GM12801 (cell line): ENCODE data around the gene BBS12.

ENCODE experiments used
- CTCF ChIP-seq: IDR thresholded peaks from one replicate; pipeline ENCODE4 v1.5.1; 2011; ENCODE audit warnings: control low read depth; ENCODE audit not compliant: insufficient read length; ENCODE audit errors: extremely low read depth

Gene BBS12

DNA sequence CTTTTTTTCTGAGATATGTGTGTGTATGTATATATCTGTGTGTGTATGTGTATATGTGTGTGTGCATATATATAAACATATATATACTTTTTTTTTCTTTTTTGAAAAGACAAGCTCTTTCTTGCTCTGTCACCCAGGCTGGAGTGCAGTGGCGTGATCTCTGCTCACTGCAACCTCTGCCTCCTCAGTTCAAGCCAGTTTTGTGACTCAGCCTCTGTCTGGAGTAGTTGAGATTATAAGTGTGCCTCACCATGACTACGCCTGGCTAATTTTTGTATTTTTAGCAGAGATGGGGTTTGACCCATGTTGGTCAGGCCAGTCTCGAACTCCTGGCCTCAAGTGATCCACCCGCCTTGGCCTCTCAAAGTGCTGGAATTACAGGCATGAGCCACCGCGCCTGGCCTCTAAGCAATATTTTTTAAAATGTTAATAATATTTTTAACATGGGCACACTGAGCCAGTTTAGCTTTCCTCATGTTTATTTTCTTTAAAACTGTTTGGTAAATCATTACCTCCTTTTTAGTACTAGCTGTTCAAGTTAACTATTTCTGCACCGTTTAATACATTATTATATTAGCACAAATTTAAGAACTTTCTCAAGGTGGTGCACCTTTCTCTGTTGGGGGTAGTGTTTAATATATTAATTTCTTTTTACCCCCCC lies 33.3 kb downstream of the BBS12 start:
- TF ChIP-seq CTCF: no peak

- TF ChIP-seq CTCF: no peak
Observed at GRCh38 chr4:122766353-122766705, 33.8 kb downstream of the BBS12 start.

DNA sequence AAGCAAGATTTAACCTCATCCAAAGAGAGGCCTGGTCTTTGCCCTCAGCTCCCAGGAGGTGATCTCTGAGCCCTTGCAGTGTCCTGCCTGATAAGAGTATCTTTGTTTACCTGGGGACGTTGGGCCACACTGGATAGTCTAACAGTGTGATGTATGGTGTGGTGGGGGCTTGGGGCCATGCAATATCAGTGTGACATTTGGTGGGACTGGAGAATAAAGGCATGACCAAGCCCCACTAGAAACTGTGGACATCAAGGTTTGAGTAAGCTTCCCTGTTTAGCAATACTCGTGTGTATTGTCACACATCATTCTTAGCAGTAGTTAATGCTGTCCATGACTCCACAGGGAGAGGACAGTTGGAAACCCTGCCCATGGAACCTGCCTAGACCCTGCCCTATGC lies 34.4 kb downstream of the BBS12 start:
- TF ChIP-seq CTCF: no peak

- TF ChIP-seq CTCF: no peak
Observed at GRCh38 chr4:122771724-122772123, 39.2 kb downstream of the BBS12 start.

DNA sequence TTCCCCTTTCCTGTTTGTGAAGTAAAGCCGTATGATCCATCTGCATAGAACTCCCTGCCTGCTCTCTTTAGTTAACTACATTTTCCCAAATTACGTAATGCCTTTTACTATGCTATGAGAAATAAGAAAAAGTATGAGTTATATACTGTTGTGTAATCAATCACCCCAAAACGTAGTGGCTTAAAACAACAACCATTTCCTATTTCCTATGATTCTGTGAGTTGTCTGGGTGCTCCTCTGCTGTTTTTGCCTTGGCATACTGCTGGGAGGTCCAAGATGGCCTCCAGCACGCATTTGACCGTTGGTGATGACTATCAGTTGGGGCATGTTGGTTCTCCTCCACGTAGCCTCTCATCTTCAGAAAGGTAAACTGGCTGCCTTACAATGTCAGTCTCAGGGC lies 39.8 kb downstream of the BBS12 start:
- TF ChIP-seq CTCF: no peak

- no peak for TF ChIP-seq CTCF
Observed at GRCh38 chr4:122772986-122773385, 40.5 kb downstream of the BBS12 start.

DNA sequence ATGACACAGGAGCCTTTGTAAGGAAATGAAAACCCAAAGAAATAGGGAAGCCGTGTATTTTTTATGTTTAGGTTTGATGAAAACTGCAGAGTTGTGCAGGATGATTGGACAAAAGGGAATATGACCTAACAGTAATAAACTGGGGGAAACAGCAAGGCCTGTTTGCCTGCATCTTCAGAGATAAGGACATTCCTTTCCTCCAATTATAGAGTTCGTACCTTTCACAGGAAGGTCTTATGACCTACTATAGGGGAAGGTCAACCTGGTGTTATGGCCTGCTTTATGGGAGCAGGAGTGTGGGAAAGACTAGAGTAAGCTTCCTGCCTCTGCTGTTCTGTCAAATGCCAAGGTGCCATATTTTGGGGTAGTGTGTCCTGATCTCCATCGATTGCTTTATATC lies 42.5 kb downstream of the BBS12 start:
- no peak for TF ChIP-seq CTCF
